NCI-H2107 (cell line): ENCODE results near the gene AQP12A.
"Not testable (repeated sequence)": the region's sequence is repeated elsewhere in the genome, so short reads cannot be mapped to it uniquely, and the experiment has no call there.

Source experiments
- DNase-seq: peaks from one replicate; lab custom pipeline; 2025; lab: John Stamatoyannopoulos, UW

The AQP12A gene

DNA sequence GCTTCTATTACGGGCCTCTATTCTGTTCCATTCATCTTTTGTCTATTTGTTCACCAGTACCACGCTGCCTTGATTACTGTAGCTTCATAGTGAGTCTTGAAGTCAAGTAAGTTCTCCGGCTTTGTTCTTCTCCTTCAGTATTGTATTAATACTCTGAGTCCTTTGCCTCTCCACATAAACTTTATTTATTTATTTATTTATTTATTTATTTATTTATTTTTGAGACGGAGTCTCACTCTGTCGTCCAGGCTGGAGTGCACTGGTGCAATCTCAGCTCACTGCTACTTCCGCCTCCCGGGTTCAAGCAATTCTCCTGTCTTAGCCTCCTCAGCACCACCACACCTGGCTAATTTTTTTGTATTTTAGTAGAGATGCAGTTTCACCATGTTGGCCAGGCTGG is 31.8 kb upstream of the AQP12A start:
- not testable (repeated sequence) for DNase-seq

DNA sequence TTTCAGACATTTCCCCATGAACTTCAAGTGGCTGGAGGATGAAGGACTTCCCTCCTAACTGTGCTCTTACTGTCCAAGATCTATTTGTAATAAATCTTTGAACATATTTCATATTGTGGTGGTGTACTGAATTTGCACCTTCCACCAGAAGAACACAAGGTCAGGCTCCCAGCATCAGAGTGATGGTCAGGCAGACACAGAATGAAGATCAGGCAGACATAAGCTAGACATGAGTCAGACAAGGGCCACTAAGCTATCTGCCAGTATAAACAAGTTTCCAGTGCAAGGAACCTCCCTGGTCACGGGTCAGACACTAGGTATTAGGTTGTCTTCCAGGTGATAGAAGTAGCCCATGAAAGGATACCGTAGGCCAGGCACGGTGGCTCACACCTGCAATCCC is 29.0 kb upstream of the AQP12A start:
- no peak for DNase-seq

DNA sequence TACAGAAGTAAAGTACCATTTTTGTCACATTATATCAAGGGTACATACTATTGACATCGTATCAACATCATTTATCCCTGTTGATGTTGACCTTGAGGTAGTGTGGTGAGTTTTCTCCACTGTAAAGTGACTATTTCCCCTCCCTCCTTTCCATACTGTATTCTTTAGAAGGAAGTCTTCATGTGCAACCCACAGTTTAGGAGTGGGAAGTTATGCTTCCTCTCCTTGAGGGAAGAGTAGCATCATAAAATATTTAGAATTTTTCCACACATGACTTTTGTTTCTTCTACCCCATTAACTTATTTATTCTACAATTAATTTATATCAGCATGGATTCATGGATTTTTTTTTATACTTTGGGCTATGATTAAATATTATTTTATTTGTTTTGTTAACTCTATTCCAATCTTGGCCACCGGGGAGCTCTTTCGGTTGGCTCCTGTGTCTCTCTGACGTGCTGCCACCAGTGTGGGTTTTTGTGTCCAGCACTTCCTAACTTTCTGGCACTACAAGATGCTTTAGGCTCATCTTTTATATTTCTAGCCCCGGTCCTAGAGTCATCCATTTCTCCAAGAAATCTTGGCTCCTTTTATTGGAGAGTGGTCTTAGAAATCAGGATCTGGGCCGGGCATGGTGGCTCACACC is 28.0 kb upstream of the AQP12A start:
- DNase-seq, result no peak

DNA sequence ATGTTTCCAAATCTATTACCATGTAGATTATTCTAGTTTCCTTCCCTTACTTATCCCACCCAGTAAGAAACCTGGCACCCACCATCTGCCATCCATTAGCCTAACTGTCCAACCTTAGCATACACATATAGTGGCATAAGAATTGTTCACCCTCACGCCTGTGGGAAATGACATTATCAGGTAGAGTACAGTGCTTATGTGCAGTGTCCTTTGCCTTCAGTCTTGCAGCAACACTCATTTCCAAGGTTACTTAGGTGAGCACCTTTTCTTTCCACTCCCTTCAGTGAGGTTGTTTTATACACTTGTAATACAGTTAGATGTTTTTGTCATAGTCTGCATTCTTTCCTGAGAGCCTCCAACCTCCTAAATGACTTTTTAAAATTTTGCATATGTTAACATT is 27.0 kb upstream of the AQP12A start:
- DNase-seq, result no peak

DNA sequence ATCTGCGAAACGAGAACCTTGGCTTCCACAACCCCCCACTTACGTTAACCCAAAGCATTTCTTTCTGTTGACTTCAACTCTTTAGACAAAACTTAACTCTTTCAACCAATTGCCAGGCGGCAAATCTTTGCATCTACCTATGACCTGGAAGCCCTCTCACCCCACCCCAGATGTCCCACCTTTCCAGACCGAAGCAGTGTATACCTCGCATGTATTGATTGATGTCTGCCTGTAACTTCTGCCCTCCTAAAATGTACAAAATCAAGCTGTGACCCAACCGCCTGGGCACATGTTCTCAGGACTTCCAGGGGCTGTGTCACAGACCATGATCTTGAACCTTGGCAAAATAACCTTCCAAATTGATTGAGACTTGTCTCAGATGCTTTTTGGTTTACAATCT is 21.3 kb upstream of the AQP12A start:
- DNase-seq, result no peak

DNA sequence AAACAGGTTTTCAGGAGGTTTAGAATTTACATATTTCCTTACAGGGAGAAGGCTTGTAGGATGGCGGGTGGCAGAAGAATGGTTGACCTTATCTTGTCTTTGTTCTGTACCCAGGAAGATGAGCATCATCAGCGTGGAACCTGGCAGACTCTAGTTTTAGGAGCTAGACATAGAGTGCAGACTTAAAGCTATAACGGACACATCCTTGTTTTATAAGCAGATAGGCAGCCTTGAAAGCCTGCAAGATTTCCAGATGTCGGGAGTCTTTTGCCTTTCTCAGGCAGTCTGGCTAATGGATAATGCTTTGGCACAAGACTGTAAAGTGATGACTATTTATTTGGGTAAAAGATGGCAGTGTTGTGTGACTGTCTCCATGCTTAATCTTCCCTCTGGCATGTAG is 20.7 kb upstream of the AQP12A start:
- no peak for DNase-seq

DNA sequence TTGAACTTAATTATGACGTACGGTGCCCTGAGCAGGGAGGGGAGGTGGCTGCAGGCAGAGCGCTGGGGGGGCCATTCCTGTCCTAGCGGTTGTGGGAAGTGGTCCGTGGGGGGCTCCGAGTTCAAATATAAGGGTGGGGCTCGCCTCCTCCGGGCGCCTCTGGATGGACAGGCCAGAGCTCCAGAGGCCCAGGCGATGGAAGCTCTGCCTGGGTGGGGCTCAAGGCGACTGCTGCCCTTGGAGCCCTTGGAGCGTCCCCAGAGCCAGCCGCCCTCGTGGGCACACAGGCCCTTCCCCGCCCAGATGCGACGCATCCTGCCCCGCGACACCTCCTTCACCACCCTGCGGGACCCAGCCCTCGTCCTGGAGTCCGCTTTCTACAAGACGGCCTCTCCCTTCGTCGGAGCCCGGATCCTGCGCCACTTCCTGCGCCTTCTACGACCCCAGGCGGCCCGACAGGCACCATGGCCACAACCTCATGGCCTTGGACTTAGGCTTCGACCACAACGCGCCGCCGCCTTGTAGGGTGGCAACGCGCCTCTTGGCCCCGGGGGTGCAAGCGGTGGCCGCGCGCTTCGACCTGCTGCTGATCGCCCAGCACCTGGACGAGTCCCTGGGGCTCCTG is 19.5 kb upstream of the AQP12A start:
- DNase-seq, result no peak

DNA sequence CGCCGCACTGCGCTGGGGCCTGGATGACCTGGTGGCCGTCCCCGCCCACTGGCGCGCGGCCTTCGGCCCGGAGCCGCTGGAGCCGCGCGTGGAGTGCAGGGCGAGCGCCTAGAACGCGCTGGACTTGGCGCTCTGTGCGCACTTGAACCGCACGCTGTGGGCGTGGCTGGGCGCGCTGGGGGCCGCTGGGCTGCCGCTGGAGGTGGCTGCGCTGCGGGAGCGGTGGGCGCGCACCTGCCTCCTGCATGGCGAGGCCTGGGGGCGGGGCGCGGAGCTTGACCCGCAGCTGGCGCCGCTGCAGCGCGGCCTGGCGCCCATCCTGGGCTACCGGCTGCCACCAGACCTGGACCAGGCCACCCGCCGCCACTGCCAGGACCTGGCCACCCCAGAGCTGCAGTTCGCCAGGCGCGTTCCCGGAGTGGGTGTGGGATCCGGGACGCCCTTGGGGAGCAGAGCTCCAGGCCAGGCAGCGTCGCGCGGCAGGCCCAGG is 18.9 kb upstream of the AQP12A start:
- DNase-seq, result no peak

DNA sequence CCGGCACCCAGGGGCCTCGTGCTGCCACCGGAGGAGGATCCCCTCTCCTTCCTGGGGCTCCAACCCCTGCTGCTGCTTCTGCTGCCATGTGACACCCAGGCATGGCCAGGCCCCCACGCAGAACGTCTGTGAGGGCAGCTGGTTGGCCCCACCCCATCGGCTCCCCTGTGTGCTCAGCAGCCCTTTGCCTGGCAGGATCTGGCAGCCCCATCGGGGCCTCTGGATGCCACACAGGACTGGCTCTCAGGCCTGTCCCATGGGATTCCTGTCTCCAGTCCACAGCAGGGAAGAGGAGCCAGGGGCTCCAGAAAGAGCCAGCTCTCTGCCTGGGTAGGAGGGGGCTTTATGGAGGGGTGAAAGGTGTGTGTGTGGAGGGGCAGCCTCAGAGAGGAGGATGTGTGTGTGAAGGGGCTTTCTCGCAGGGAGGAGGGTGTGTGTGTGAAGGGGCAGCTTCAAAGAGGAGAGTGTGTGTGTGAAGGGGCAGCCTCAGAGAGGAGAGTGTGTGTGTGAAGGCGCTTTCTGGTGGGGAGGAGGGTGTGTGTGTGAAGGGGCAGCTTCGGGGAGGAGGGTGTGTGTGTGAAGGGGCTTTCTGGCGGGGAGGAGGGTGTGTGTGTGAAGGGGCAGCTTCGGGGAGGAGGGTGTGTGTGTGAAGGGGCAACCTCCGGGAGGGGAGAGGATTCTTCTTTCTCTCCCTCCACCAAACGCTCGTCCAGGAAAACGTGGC is 17.0 kb upstream of the AQP12A start:
- DNase-seq, result peak; percentile 1

DNA sequence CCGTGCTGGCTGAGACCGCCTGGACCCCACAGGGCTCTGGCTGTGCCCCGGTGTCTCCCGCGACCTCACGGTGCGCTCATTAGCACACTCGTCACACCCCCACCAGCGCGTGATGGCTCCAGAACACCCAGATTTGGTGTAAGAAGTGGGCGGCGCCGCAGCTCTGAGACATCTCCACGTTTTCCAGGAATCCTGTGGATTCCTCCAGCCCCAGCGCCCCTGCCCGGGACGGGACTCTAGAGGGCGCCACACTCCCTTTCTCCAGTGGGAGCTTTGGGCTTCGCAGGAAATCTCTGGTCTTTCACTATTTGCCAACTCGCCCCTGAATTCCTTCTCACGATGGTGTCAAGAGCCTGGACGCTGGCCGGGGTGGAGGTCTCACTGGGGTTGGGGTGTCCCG is 16.3 kb upstream of the AQP12A start:
- DNase-seq, result not testable (repeated sequence)

DNA sequence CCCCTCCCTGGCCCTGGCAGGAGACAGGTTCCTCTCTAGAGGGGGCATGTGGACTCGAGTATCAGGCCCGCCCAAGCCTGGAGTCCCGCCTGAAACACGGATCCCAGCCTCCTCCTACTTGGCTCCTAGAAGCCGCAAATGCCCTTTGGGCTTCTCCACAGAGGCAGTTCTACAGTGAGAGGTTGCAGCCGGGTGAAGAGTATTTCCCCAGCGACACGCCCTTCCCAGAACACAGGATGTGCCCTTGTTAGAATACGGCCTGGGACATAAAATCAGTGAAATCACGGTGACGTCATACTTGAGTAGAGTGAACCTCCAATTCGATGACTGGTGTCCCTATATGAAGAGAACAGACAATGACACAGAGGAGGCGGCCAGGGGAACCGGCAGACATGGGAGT is 13.6 kb upstream of the AQP12A start:
- DNase-seq, result not testable (repeated sequence)

DNA sequence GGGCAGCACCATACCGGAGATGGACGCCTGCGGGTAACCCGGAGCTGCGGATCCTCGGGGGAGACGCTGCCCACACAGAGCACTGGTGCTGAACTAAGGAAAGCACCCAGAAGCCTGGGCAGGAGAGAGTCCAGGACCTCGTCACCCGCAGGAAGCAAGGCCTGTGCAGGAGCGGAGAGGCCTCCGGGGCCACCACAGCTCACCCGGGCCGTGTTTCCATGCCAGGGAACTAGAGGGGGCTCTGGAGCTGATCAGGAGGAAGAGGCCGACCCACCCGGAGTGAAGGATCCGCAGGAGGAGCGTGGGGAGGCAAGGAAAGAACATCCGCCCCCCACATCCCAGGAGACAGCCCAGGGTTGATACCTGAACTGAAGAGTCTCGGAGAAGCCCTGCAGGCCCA is 12.8 kb upstream of the AQP12A start:
- not testable (repeated sequence) for DNase-seq

DNA sequence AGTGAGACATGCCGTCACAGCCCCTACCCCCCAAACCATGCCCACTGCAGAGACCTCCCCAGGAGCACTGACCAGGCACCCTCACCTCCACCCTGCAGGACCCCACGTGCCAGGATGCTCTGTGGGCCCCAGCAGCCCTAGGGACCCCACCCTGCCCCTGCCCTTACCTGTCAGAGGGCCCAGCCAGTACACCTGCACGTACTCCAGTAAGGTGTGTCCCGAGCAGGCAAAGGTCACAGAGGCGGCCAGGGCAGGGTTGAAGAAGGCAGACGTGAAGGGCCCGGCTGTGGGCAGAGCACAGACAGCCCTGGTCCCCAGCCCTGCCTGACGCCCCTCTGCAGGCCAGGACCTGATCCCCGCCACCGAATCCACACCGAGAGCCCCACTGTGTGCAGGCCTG is 11.5 kb upstream of the AQP12A start:
- not testable (repeated sequence) for DNase-seq

DNA sequence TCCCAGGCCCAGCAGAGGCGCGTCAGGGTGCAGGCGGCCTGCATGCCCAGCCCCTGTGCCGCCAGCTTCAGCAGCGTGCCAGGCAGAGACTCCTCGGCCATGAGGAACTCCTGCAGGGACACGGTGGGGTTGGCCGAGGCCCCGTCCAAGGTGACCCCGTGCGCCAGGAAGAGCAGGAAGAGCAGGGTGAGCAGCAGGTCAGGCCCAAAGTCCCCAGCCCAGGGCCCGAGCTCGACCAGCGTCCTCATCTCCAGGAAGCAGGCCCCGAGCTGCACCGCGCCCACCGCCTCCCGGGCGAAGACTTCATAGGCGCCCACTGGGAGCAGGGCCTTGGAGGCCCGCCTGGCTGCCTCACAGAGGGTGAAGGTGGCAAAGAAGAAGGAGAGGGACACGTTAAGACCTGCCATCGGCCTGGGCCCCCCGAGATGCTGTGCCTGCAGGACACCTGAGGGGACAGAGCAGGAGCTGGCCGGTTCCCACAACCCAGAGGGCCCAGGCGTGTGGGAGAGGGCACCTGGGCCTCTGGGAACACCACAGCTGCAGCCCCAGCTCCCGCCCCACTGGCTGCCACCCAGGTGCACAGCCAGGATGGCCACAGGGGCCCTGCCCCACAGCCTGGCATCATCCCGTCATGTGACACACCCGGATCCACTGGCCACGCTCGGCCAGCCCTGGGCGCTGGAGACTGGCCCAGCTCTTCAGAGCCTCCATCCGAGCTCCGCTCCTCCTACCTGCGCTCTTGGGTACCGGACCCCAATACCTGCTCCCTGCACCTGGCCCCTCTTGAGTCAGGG is 9.0 kb upstream of the AQP12A start, which contains the start of gene AQP12B:
AQP12B (minus strand) TSS at position 455 of the 794 bp plus-strand sequence; CDS start at position 407, 48 bp downstream.
- DNase-seq, result not testable (repeated sequence)

DNA sequence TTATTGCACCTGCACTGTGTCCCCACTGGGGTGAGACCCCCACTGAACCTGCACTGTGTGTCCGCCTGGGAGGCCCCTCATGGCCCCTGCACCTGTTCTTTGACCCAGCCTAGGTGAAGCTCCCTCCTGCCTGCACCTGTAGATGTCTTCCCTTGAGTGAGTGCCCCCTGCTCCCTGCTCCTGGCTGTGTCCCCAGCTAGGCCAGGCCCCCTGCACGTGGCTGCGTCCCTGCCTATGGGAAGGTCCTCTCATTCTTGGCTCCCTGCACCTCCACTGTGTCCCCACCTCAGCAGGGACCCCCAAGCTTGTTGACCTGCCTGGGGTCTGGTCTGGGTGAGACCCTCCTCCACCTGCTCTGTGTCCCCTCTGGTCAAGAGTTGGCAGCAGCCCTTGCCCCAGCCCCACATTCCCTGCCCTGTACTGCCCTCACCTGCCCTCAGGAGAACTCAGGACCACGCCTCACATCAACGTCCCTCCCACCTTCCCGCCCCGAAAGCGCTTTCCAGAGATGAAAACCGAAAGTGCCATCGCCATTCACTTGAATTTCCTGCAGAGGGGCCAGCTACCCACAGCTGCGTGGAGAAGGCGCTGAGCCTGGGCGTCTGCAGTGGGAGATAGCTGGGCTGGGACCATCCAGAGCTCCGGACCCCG is 8.2 kb upstream of the AQP12A start:
- DNase-seq, result not testable (repeated sequence)

DNA sequence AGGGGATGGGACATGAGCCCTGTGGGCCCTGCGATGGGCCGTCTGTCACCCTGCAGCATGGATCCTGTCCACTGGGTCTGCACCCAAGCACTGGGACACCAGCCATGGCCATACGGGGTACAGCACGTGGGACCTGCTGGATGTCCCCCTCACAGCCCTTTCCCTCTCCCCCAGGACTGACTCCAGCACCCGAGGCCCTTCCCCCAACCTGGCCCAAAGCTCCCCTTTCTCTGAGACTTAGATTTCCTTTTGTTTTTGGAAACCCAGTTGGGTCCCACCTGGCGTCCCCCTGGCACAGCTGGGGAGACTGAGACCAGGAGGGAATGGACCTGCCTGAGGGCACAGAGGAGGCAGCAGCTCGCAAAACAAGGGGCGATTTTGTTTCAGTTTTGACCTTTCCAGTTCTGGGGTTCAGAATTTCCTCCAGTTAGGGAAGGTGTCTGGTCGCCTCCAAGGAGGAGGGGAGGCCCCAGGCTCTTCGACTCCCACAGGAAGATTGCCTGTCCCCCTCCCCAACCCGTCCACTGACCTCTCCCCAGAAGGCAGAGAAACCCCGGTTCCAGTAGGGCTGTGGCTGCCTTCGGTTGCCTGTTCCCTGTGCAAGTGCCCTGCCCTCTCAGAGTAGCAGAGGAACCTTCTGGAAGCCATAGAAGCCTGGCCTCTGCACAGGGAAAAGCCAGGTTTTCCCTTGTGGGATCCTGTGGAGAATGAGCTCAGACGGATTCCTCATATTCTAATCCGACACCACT is 7.5 kb upstream of the AQP12A start:
- DNase-seq, result not testable (repeated sequence)

DNA sequence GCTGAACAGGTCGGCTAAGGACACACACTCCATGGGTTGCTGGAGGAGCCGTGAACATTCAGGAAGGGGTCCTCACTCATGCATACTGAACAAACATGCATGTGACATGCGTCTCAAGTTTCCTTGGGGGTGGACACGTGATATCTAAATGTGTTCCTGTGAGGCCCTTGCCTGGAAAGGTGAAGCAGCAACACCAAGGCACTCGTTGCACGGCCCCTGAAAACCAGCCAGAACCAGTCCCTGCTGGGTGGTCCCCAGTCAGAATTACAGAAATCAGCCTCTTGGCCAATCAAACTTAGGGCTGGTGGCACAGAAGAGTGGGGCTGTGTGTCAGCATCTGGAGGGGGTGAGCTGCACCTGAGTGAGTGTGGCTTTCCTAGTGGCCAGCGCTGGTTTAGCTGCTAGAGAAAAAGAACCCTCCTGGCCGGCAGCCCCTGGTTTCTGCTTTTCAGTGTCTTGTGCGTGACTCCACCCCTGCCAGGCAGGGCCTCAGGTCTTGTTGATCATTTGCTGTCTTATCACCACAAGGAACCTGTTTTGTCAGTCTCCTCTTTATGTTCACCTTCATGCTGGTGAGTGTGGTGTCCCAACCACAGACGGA is 5.8 kb upstream of the AQP12A start:
- DNase-seq, result no peak

DNA sequence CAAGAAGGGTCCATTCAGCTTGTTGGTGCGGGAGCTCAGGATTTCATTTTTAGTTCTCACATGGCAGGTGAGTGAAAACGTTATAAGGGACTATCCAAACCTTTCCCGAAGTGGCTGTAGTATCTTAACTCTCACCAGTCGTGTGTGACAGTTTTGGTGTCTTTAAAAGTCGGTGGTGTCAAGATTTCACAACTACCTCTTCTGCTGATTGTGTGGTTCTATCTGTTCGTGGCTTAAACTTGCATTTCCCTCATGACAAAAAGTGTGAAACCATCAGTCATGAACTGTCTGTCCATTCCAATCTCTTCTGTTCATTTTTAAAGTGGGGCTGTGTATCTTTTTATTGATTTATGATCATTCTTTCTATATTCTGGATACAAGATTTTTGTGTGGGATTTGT is 5.2 kb upstream of the AQP12A start:
- no peak for DNase-seq

DNA sequence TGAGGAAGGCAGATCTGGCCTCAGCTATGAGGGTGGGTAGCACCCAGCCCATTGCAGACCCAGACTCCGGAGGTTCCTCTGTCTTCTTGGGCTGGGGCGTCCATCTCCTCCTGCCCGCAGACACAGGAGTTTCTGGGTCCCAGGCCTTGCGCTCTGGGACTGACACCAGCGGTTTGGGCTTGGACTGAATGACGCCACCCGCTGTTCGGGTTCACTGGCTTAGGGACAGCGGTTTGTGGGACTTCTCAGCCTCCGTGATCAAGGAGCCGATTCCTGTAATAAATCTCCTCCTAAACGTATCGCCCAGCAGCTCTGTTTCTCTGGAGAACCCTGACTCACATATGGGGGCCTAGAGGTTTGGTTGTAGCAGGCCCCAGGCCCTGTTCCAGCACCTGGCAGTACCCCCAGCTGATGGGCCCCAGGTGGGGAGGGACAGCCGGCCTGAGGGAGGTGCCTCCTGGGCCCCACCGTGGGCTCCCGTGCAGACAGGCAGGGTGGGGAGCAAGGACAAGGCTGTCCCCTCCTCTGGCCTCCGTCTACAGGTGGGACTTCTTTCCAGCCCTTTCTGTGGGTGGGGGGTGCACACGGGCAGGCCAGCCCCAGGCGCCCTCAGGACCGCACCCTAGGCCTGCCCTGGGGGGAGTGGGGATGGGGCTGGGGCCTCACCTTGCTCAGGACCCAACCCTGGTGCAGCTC is 4.5 kb upstream of the AQP12A start:
- DNase-seq, result no peak
